Fibroblast of villous mesenchyme (primary cell): ENCODE measurements around the gene TRIM8. TPM values are rescaled to one million over a fixed set of nuclear protein-coding genes. Genes with fewer than 3 reads are reported as not detected.

Experiments
- DNase-seq: peaks from one replicate; pipeline ENCODE4 v3.0.0-alpha.2; 2010; ENCODE audit warnings: low read depth
- H3K4me3 ChIP-seq: 2 replicates; pipeline ENCODE4 v1.5.1; 2011; ENCODE audit warnings: low read depth, mild to moderate bottlenecking, low read length
- total RNA-seq: library from RNA; depleted of rRNA; stranded (reverse); fragments of >200 nt; gene quantifications from 2 replicates; pipeline ENCODE4 v1.2.3, GENCODE V29; 2012
- TF ChIP-seq, protein P1 (sequence below): IDR thresholded peaks from 2 replicates; pipeline ENCODE4 v1.5.1; 2012; ENCODE audit warnings: low read depth, mild to moderate bottlenecking, low read length; ENCODE audit not compliant: insufficient read depth

TRIM8 gene
- total RNA-seq, 1 donor, result 116 TPM

DNA sequence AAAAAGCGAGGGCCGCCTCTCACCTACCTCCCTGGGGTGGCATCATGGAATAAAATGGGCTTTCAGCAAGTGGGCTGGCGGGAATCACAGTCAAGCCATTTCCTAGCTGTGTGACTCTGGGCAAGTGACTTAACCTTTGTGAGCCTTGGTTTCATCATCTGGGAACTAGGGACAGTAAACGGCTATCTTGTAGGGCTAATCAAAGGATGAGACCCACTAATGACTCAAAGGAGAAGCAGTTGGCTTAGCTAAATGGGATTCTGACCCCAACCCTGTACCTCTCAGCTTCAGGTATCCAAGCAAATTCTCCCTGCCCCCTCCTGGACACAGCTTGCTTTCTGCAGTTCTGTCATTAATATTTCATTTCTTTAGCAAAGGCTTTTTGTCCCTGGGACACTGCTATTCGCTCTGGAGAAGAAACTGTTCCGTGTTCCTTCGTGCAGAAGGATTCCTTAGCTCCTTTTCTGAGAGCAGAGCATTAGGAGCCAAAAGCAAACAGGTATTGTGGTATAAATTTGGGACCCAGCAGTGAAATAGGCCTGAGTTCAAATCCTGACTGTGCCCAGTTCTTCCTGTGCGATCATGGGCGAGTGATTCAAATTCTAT, 25.9 kb downstream of the TRIM8 start:
- no peak for DNase-seq
- TF ChIP-seq, protein P1, sequence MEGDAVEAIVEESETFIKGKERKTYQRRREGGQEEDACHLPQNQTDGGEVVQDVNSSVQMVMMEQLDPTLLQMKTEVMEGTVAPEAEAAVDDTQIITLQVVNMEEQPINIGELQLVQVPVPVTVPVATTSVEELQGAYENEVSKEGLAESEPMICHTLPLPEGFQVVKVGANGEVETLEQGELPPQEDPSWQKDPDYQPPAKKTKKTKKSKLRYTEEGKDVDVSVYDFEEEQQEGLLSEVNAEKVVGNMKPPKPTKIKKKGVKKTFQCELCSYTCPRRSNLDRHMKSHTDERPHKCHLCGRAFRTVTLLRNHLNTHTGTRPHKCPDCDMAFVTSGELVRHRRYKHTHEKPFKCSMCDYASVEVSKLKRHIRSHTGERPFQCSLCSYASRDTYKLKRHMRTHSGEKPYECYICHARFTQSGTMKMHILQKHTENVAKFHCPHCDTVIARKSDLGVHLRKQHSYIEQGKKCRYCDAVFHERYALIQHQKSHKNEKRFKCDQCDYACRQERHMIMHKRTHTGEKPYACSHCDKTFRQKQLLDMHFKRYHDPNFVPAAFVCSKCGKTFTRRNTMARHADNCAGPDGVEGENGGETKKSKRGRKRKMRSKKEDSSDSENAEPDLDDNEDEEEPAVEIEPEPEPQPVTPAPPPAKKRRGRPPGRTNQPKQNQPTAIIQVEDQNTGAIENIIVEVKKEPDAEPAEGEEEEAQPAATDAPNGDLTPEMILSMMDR, result no peak
- H3K4me3 ChIP-seq, result no peak overlapping the region

DNA sequence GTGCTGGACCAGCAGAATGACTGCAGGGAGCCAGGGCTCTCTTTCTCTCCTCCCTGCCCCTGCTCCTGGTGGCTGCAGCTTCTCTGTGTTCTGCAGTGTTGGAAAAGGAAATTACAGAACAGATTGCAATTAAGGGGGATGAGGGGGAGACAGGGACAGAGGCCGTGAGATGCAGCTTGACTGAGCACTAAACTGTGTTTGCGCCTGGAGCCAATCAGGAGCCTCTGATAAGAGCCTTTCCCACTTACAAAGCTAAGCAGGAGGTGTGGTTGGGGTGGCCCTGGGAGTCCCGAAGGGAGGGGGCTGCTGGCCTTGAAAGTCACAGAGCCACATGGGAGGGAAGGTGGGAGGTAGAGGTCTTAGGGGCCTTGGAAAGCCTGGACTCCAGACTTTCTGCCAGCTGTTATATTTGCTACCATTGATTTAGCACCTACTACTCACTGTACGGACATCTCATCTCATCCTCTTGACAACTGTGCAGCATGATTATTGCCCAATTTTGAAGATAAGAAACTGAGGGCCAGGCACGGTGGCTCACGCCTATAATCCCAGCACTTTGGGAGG, 26.7 kb downstream of the TRIM8 start:
- no peak overlapping the region for H3K4me3 ChIP-seq
- DNase-seq, result peak; percentile 54
- TF ChIP-seq, protein P1, result no peak

DNA sequence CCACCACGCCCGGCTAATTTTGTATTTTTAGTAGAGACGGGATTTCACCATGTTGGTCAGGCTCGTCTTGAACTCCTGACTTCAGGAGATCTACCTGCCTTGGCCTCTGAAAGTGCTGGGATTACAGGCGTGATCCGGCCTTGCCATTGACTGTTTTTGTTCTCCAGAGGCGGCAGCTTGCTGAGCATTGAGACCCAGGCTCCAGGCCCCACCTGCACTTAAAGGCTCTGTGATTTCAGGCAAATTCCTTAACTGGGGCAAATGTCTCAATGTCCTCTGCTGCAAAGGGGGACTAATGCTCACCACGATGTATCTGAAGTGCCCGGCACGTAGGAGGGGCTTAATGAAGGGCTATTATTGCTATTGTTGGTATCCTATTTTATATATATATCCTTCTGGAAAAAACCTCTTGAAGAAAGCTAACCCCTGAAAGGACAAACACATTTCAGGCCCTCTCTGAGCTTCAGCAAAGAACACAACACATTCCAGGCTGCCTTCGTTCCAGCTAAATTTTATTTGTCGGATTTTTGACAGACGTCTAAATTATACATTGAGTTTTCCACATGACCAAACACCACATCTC, 29.0 kb downstream of the TRIM8 start:
- no peak overlapping the region for H3K4me3 ChIP-seq
- DNase-seq, result no peak
- TF ChIP-seq, protein P1, result no peak

DNA sequence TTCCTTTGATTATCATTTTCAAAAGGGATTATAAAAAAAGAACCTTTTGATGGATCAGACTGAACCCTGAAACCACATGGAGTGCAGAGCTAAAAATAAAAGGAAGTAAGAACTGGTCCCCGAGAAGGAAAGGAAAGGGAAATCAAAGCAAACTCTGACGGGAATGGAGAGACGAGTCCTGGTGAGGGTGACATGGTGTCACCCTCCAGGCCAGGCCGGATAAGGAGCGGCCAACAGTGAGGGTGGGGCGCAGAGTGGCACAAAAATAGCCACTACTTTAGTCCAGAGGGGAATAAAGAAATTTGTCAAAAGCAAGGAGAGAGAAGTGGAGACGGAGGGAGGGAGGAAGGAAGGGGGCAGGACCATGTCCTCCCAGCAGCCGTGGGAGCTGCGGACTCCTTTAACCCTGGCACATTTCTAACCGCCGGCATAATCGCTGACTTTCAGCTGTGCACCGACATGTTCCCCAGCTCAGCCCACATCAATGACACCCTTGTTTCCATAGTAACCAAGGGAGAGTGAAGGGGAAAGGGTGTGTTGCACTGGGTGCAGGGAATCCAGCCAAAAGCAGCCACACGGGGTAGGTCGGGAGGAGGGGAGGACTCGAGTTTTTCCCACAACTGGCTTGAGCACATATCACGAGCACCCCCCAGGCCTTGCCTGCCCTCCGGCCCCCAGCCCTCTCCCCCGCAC, 29.7 kb downstream of the TRIM8 start:
- peak; percentile 90 for DNase-seq
- H3K4me3 ChIP-seq, result peak overlapping the region; percentile 28
- TF ChIP-seq, protein P1, result no peak

DNA sequence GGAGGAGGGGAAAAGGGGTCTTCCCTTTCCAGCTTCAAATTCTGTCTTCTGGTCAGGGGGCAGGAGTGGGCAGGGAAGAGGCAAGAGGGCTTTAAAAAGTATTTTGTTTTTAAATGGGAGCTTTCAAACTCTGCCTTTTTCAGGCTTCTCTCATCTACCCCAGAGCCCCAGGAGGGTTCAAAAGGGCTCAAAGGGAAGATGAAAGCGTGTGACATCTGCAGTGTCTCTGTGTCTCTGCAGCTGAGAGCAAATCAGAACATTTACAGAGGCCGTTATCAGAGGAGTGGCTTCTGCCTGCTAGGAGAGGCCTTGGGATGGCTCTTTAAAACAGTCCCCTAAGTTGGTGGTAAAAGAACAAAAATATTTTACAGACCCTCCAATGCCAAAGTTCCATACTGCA, 30.3 kb downstream of the TRIM8 start:
- peak overlapping the region; percentile 8 for H3K4me3 ChIP-seq
- TF ChIP-seq, protein P1, result no peak
- DNase-seq, result peak; percentile 36

DNA sequence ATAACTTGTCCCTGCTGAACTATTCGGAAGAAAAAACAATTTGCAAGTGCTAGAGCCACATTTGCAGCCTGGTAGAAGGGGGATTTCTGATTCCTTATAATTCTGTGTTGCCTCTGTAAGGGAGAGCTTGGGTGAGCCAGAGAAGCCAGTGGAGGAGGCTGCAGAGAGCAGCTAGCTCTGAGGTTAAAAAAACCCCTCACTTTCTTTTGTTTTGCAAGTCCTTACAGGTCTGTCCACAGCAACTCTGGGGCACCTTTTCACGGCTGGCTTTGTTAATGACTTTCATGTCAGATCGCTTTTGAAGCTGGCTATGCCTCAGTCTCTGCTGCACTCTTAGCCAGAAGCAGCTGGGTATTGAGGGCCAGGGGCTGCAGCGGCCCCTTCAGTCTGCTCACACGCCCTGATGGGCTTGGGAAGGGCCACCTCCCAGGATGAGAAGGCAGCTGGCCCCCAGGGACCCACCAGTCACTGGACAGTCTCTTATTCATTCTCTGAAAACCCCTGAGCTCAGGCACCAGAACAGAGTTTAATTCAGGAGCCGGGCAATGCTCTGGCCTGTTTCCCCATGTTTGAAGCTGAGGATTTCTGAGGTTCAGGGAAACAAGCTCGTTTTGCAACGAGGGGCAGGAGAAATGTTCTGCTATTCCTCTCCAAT, 30.9 kb downstream of the TRIM8 start:
- TF ChIP-seq, protein P1, result peak; percentile 5
- DNase-seq, result peak; percentile 23
- H3K4me3 ChIP-seq, result peak overlapping the region; percentile 37
